ENCODE measurements around the gene TMEM131L.

The TMEM131L gene

DNA sequence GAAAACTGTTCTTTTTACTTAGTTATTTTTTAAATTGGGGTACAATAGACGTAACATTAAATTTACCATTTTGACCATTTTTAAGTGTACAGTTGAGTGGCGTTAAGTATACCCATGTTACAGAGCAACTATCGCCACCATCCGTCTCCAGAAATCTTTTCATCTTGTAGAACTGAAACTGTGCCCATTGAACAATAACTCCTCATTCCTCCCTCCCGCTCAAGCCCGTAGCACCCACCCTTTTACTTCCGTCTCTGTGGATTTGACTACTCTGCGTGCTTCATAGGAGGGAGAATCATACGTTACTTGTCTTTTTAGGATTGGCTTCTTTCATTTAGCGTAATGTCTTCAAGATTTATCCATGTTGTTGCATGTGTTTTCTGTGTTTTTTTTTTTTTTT is 55.3 kb downstream of the TMEM131L start:
- no peak for DNase-seq (ENCODE audit: low read depth in 2 of 3, low spot score in 2 of 3)

DNA sequence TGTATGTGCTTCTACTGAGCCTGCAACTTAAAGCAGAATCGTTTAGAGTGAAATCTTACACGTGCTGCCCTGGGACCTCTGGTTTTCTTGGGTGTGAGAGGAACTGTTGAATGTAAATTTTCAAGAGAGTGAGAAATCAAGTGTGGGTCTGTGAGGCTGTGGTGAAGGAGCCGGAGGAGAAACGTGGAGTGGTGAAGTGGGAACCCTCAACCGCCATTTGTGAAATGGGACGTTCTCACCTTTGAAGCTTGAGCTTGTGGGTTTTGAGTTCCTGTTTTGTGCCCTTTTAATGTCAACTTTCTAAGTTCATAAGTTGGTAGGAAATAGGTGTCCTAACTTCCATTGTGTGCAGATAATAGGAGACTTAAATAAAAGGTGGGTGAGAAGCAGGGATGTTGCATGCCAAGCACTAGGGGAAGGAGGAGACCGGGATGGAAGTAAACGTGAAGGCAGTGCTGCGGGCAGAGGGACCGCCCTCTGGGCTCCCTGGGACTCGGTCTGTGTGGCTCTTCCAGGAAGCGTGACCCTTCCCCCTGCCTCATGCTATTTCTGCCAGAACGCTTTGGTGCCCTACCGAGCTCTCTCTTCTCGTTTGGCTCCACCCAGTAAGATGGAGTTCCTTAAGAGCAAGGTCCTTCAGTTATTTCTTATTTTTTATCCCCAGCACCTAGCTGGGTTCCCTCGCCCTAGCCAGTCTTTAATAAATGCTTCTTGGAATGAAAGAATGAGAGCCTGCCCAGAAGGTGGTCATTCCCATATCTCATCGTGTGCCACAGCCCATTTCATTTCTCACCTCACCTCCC is 56.0 kb downstream of the TMEM131L start:
- peak; percentile 35 to 50 (median 42) for DNase-seq (ENCODE audit: low read depth in 2 of 3, low spot score in 2 of 3)

DNA sequence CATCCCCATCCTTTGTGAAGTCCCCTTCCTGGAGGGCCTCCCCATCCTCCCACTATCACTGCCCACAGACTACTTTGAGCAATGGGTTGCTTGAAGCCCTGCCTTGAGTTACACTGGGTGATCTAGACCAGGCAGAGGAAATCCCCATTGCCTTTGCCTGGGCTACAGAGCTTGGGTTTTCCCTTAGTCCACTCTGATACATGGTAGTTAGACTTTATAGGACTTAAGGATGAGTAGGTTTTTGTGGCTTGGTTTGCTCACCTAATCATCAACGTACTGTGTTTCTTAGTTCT is 56.6 kb downstream of the TMEM131L start:
- peak in 2 of 3 experiments; percentile 32 to 57 for DNase-seq (ENCODE audit: low read depth in 2 of 3, low spot score in 2 of 3)

DNA sequence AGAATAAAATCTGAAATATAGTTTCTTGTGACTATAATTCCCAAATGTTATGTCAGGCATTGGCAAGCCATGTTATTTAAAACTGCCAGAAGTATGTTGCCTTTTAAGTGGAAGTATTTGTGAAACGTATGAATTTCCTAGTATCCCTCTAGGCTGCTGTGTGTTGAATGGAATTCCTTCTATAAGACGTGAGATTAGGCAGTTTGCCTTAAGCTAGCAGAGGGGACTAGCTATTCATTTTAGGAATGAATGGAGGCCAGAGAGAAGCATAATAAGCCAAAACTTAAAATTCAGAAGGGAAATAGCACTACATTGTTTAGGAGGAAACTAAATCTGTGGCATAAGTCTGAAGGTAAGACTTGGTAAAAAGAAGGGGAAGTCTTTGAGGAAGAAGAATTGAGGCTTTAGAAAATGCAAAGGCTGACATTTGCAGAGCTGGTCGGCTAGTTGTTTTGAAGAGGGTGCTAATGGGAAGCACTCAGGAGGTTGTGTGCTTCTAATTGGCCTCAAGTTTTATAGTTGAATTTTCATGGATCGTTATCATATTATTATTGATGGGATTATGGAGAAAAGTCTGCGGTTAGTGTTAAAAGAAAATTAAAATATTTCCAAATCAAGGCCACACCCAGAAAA is 57.1 kb downstream of the TMEM131L start:
- no peak for DNase-seq (ENCODE audit: low read depth in 2 of 3, low spot score in 2 of 3)

DNA sequence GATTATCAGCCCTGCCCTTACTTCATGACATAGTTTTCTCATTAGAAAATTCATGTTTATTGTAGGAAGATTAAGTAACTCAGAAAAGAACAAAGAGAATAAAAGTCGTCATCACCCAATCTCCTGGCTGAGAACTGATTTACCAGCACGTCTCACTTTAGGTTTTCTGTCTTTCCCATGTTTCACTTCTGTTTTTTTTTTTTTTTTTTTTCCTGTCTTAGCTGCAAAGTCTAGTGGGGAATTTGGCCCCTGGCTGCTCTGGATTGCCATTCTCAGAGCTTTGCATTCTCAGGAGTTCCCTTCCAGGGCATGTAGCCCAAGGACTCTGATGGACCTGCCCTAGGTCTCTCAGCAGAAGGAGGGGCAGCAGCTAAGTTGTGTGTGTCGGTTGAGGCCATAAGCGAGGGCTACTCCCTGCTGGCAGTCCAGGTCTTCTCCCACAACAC is 57.8 kb downstream of the TMEM131L start:
- no peak for DNase-seq (ENCODE audit: low read depth in 2 of 3, low spot score in 2 of 3)

DNA sequence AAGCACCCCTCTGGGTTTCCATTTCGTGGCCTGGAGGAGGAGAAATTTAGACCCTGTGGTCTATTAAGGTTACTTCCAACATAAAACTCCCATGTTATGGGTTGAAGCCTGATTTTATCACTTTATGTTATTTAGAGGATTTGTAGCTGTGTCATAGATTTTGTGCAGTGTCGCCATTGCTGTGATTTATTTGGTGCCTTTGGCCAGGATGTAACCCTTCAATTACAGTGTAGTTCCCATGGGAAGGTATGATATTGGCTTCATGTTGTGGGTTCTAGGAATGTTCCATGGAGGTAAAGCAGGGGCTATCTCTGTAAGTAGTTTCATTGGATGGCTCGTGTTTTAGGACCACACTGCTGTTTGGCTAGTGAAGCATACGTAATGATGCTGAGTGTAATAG is 58.5 kb downstream of the TMEM131L start:
- no peak for DNase-seq (ENCODE audit: low read depth in 2 of 3, low spot score in 2 of 3)

DNA sequence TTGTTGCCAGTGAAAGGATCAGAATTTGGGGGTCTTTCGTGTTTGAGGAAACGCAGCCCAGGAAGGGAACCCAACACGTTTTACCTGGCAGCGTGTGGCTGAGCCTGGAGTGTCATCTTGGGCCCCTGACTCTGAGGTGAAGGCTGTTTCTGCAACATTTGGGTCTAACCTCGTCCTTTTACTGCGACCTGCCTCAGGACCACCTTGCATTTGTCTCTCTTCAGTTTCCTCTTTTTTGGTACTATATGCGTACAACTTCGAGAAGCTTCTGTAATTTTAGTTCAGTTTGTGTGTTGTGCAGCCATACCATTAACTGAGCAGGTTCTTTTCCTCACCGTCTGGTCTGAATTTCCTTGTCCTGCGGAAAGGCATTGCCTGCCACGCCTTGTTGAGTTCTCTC is 61.5 kb downstream of the TMEM131L start:
- no peak for DNase-seq (ENCODE audit: low read depth in 2 of 3, low spot score in 2 of 3)

DNA sequence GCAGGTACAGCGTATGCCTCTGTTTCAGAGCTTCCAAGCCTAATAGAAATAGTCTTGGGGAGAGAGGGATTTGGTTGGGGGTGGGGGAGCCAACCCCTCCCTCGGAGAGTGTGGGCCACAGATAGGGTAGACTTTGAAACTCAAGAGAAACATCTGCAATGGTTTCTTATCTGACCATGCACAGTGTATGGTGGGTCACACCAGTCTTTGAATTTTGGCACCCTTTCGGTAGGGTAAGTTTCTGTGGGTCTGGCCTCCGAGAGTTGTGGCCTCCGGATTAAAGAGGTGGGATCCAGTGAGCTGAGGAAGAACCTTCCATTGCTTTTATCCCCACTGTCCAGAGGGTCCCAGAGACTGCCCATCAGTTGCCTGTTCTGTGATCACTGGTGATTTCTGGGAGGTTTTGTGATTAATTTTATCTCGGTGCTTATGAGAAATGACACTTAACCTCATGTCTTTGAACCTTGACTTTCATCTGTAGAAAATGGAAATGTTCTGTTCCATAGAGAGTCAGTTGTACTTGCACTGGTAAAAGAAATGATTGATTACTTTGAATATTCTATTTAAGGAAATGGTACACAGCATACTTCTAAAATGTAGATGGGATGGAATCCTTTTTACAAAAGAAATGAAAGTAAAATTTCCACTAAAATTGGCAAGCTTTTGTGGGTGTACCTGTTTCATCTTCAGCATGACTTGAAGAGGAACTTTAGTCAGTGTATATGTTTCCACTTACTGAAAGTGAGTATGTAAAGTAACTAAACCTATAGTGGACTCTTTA is 62.7 kb downstream of the TMEM131L start:
- no peak for DNase-seq (ENCODE audit: low read depth in 2 of 3, low spot score in 2 of 3)

DNA sequence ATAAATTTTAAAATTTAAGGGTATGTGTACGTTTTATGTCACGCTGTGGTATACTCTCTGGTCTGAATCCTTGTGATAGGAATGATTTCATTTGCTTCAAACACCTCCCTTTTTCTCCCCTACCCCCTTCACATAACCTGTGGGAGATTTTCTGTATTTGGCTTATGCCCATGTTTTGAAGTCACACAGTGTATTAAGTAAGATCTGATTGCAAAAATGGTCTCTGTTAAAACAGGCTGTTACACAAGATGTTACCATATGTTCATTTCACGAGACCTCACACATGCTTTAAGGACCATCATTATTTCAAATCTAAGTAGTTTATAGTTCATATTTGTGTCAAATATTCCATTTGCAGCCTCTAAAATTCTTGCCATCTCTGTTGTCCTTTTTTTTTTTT is 63.5 kb downstream of the TMEM131L start:
- no peak for DNase-seq (ENCODE audit: low read depth in 2 of 3, low spot score in 2 of 3)

DNA sequence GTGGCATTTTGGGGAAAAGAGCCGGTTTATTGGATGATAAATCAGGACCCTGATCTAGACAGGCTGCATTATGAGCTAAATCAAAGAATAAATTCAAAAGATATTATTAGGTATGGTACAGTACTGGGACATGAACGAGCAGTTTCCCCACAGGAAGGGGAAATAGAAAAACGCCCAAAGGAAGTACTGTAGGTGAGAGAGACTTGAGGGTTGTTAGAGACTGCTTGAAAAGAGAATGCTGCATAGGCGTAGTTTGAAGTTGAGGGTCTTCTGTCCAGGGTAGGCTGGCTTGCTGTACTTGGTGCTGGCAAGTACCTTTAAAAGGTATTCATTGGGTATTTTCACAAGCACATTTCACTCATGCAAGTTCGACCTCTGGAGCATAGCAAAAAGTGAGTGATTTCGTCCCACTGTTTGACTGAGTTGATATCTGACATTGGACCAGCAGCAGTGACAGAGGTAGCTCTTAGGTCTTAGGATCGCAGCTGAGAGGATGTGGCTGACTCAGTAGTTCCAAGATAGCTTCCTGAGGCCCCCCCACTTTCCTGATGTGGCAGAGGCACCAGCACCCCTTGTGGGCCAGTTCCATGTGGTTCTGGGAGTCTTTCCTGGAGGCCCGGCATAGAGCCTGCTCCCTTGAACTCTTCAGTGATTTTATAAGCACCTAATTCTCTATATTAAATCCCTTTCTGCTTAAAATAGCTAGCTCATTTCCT is 64.3 kb downstream of the TMEM131L start:
- no peak for DNase-seq (ENCODE audit: low read depth in 2 of 3, low spot score in 2 of 3)

DNA sequence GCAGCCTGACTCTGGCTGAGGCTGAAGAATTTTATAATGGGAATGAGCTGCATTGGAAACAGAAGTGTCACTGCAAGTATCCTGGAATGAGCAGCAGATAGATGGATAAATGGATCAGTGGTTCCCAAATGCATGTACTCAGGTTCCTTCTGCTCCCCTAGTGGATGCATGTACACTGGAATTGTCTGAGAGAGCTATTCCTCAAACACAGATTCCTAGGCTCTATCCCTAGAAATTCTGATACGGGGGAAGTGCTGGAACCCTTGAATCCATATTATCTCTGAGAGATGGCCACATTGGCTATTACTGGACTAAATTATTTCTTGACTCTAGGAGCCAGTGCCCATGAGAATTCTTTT is 64.8 kb downstream of the TMEM131L start:
- no peak for DNase-seq (ENCODE audit: low read depth in 2 of 3, low spot score in 2 of 3)

DNA sequence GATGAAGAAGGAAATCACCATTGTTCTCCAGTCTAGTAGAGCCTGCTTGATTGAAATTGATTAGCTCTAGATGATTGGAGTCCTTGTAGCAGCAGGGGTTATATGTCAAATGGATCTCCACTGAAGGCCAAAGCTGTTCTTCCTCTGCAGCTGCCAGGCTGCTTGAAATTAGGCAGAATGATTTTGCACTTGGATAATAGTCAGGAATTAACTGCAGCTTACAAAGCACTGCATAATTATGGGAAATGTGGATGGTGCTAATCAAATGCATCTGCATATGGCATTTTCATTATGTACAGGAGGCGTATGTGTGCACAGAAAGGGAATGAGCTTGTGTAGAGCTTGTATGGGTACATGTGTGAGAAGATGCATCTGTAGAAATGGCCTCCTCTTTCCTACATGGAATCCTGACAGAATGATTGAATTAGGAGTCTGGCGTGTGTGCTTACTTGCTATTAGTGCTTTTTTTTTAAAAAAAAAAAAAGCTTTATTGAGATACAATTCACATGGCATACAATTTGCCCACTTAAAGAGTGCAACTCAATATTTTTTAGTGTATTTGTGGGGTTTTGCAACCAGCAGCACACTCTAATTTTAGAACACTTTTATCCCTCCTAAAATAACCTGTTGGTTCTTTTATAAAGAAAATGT is 65.9 kb downstream of the TMEM131L start:
- DNase-seq (ENCODE audit: low read depth in 2 of 3, low spot score in 2 of 3): no peak

DNA sequence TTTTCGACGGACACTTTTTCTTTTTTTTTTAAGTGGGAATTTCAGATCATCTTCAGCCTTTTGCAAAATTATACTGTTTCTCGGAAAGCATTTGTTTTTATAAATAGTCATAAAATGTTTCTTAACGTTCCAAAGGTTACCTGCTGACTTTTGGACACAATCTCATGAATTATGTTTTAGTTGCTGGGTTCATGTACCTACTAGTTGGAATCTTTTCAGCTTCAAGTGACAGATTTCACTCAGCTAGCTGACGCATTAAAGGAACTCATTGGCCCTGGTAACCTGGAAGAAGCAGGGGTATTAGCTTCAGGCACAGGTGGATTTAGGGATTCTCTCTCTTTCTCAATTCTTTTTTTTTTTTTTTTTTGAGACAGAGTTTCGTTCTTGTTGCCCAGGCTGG is 66.5 kb downstream of the TMEM131L start:
- DNase-seq (ENCODE audit: low read depth in 2 of 3, low spot score in 2 of 3): no peak

DNA sequence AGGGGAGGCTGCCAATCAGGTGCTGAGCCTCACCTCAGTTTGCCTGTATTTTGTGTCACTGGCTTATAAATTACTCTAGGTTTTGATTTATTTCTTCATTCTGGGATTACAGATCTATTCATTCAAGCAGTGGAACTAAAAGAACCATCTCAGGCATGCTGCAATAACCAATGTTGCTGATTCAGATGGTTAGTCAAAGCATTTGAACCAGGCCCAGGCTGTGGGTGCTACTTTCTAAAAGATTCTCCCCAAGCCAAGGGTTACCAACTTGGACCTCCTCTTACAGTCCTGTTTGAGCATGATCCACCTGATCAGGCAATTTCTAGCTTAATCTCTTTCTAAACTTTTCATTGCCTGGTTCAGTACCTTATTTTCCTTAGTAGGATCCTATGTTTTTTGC is 67.2 kb downstream of the TMEM131L start:
- no peak for DNase-seq (ENCODE audit: low read depth in 2 of 3, low spot score in 2 of 3)

DNA sequence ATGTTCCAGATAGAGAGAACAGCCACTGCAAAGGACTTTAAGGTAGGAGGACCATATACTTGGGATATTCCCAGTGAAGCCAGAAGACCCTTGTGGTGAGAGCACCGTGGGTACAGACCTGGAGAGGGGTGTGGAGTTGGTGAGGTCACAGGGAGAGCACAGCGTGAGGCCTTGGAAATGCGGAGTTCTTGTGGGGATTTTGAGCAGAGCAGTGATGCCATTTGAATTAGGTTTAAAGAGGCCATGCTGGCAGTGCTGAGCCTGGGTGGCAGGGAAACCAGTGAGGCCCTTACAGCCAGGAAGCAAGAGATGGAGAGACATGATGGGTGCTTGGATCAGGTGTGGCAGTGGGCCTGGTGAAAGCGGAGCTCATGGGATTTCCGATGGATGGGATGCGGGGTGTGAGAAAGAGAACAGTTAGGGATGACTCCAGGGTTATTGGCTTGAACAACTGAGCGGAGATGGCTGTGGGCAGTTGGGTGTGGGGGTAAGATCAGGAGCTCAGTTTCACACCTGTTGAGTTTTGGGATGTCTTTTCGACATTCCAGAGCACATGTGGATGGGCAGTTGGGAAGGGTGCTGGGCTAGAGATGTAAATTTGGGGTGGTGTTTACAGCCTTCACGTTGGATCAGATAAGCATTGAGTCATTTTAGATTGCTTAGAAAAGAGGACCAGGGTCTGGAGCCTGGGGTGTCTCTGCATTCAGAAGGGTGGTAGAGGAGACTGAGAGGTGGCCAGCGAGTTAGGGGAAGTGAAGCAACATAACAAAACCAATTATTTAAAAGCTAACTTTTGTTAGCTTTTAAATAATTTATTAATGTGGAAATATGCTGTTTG is 68.9 kb downstream of the TMEM131L start:
- no peak for DNase-seq (ENCODE audit: low read depth in 2 of 3, low spot score in 2 of 3)

DNA sequence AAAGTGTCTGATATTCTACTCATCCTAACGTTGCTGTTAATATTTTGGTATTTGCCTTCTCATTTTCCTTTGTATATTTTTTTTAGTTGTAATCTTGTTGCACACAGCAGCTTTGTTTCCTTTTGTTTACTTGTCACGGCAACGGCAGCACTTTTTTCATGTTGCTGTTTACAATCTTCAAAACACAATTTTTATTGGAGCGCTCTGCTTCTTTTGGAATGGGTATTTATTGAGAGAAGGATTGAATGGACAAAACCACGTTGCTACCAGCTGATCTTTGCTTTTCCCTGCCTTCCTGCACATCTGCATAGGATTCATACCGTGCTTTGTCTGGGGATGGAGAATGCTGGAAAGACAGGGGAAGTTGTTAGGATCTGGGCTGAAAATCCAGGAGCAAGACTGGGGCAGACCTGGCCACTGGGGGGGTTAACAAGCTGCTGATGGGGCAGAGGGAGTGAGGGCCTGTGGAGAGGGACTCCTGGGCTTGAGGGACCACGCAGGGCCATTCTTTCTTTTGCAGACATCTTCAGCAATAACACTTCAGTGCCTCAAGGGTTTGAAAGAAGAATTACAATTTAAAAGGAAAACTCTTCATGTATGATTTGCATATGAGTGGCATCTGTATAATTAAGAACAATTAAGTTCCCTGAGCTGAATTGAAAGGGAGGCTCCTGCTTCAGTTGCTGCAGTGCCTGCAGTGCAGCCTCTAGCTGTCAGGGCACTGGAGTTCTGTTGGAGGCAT is 69.8 kb downstream of the TMEM131L start:
- DNase-seq (ENCODE audit: low read depth in 2 of 3, low spot score in 2 of 3): no peak

DNA sequence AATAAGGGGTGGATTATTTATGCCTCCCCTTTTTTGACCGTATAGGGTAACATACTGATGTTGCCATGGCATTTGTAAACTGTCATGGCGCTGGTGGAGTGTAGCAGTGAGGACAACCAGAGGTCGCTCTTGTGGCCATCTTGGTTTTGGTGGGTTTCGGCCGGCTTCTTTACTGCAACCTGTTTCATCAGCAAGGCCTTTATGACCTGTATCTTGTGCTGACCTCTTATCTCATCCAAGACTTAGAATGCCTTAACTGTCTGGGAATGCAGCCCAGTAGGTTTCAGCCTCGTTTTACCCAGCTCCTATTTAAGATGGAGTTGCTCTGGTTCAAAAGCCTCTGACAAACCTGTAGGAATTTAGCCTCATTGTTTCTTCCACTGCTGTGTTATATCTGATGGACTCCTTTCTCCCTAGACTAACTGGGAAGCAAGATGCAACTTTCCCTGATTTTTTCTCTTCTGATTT is 71.4 kb downstream of the TMEM131L start:
- DNase-seq (ENCODE audit: low read depth in 2 of 3, low spot score in 2 of 3): no peak

DNA sequence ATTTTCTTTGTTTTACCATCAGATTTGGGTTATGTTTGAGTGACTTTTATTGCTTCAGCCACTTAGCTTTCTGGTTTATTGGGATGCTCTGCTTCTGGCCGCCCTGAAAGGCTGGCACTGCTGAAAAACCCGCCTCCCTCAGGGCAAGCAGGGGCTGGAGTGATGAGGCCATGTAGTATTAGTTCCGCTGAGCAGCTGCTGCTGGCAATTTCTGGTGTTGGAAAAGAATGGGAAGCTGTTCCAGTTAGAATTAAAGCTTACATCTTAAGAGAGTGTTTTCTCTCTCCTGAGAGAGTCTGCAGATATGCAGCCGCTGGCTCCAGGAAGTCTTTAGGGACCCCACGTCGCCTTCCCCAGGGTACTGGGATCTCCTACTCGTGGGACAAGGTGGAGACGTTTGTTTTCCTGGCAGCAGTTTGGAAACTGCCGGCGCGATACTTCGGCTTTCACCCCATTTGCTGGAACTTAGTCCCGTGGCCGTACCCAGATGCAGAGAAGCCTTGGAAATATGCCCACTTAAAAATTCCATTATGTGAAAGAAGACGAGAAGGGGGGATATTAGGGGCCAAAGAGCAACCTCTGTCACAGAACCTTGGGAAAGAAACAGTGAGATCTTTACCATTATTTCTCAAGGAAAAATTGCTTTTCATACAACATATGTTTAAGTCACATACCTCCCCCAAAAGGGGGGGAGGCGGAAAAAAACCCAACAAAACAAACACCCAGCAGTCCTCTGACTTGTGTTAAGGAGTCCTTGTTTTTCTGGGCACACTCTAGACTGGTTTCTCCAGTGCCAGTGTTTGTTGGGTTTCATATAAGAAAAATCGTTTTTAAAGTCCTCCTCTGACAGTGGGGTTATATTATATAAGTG is 72.6 kb downstream of the TMEM131L start:
- no peak for DNase-seq (ENCODE audit: low read depth in 2 of 3, low spot score in 2 of 3)

All from activated CD8-positive, alpha-beta memory T cell treated with anti-CD3 and anti-CD28 coated beads for 48 hours (primary cell).